Stimulated activated naive CD8-positive, alpha-beta T cell treated with anti-CD3 and anti-CD28 coated beads, Interleukin-15, Interleukin-2, amounts not matched to agents 100 ng/mL and 50 ng/mL, for 24 hours (primary cell): ENCODE results near the gene CAMSAP3.

Source experiments
- H3K27ac Mint-ChIP-seq: one replicate; pipeline ENCODE4 v1.8.0; 2021; ENCODE audit warnings: mild to moderate bottlenecking, mixed read lengths
- H3K27me3 Mint-ChIP-seq: one replicate; pipeline ENCODE4 v1.8.0; 2021; ENCODE audit warnings: mixed read lengths
- H3K36me3 Mint-ChIP-seq: one replicate; pipeline ENCODE4 v1.8.0; 2021; ENCODE audit warnings: low read depth, mixed read lengths
- H3K4me1 Mint-ChIP-seq: one replicate; pipeline ENCODE4 v1.8.0; 2021; ENCODE audit warnings: low read depth, mixed read lengths
- H3K4me3 Mint-ChIP-seq: one replicate; pipeline ENCODE4 v1.8.0; 2021; ENCODE audit warnings: mild to moderate bottlenecking, mixed read lengths
- H3K9me3 Mint-ChIP-seq: one replicate; pipeline ENCODE4 v1.8.0; 2021; ENCODE audit warnings: mixed read lengths

CAMSAP3 gene

DNA sequence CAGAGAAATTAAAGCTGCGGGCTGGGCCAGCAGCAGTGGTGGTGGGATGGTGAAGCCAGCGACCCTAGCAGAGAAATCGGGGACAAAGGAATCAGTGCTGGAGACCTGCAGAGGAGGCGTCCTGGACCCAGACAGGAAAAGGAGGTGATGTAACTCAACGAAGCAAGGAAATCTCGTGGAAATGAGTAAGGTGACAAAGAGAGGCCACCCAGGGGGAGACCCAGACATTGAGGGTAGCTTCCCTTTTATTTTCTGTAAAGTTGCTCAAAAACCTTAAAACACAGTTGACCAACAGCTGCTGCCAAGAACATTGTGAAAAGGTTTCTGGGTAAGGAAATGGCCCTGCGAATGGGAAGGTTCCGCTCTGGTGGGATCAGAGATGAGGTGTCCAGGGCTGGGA is 59.9 kb downstream of the CAMSAP3 start:
- Mint-ChIP-seq H3K4me3 (no peak overlapping the region), H3K27ac (no peak overlapping the region)

DNA sequence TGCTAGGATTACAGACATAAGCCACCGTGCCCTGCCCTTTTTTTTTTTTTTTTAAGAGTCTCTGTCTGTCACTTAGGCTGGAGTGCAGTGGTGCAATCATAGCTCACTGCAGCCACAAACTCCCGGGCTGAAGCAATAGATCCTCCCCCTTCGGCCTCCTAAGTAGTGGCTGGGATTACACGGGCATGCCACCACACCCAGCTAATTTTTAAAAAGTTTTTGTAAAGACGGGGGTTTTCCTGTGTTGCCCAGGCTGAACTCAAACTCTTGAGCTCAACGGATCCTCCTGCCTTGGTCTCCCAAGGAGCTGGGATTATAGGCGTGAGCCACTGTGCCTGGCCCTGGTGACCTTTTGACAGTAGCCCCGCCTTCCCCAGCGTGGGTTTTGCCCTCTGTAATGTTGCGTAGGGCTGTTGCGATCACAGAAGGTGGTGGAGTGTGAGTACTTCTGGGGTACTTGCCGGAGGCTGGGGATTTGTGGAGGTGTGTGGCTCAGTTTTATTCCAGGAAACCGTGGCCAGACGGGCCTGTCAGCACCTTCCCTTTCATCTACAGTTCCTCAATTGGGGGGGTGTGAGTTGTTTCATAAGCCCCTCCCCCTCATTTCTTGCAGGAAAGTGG is 61.6 kb downstream of the CAMSAP3 start:
- no peaks in the 10 kb centered on the region for H3K36me3 Mint-ChIP-seq
- no peak overlapping the region for H3K4me3 Mint-ChIP-seq
- H3K27ac Mint-ChIP-seq: peak overlapping the region; percentile 55
- H3K27me3 Mint-ChIP-seq: no peaks in the 10 kb centered on the region
- peaks cover 39% of the 10 kb centered on the region for H3K4me1 Mint-ChIP-seq
- no peaks in the 10 kb centered on the region for H3K9me3 Mint-ChIP-seq

More for the DNA sequence above, 59.9 kb downstream of the CAMSAP3 start:
- no peaks in the 10 kb centered on the region for H3K27me3 Mint-ChIP-seq
- H3K36me3 Mint-ChIP-seq: no peaks in the 10 kb centered on the region
- peaks cover 44% of the 10 kb centered on the region for H3K4me1 Mint-ChIP-seq
- H3K9me3 Mint-ChIP-seq: no peaks in the 10 kb centered on the region

DNA sequence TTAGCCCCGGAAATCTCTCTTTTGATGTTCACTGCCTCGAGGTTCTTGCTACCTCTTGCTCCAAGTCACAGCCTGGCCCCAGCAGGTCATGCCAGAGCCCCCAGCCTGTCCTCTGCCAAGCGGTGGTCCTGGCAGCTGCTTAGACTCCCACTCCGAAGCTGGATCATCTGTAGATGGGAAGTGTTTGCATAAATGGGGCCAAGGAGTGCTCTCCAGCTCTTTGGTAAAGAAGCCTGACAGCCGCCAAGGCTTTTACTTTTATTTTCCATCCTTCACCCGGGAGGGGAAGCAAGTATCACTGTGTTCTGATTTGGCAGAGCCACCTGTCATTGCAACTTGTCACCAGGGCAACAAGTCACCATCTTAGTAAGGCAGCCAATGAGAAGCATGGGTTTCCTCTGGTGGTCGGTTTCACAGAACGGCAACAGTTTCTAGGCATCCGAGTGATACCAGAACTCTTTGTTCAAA is 62.6 kb downstream of the CAMSAP3 start:
- peak overlapping the region; percentile 55 for H3K27ac Mint-ChIP-seq

GRCh38 chr19:7661744-7662538 is 66.3 kb downstream of the CAMSAP3 start:
- peaks cover 3% of the 10 kb centered on the region for H3K27me3 Mint-ChIP-seq
- no peaks in the 10 kb centered on the region for H3K36me3 Mint-ChIP-seq
- no peak overlapping the region for H3K27ac Mint-ChIP-seq
- no peak overlapping the region for H3K4me3 Mint-ChIP-seq
- peaks cover 21% of the 10 kb centered on the region for H3K4me1 Mint-ChIP-seq
- H3K9me3 Mint-ChIP-seq: no peaks in the 10 kb centered on the region

More for the DNA sequence above, 62.6 kb downstream of the CAMSAP3 start:
- no peaks in the 10 kb centered on the region for H3K36me3 Mint-ChIP-seq
- peaks cover 32% of the 10 kb centered on the region for H3K4me1 Mint-ChIP-seq
- peak overlapping the region; percentile 66 for H3K4me3 Mint-ChIP-seq
- no peaks in the 10 kb centered on the region for H3K9me3 Mint-ChIP-seq
- no peaks in the 10 kb centered on the region for H3K27me3 Mint-ChIP-seq

GRCh38 chr19:7662657-7663056 is 67.0 kb downstream of the CAMSAP3 start:
- H3K27me3 Mint-ChIP-seq: peaks cover 8% of the 10 kb centered on the region
- no peaks in the 10 kb centered on the region for H3K9me3 Mint-ChIP-seq
- H3K4me3 Mint-ChIP-seq: no peak overlapping the region
- no peak overlapping the region for H3K27ac Mint-ChIP-seq
- H3K36me3 Mint-ChIP-seq: no peaks in the 10 kb centered on the region
- peaks cover 14% of the 10 kb centered on the region for H3K4me1 Mint-ChIP-seq

GRCh38 chr19:7663706-7664105 is 68.0 kb downstream of the CAMSAP3 start:
- Mint-ChIP-seq H3K27ac (no peak overlapping the region), H3K9me3 (no peaks in the 10 kb centered on the region), H3K4me3 (no peak overlapping the region)

GRCh38 chr19:7665076-7665475 is 69.4 kb downstream of the CAMSAP3 start:
- Mint-ChIP-seq H3K27me3 (peaks cover 14% of the 10 kb centered on the region), H3K27ac (no peak overlapping the region), H3K4me1 (peaks cover 6% of the 10 kb centered on the region), H3K4me3 (no peak overlapping the region), H3K36me3 (no peaks in the 10 kb centered on the region), H3K9me3 (no peaks in the 10 kb centered on the region)

More at GRCh38 chr19:7663706-7664105, 68.0 kb downstream of the CAMSAP3 start:
- peaks cover 8% of the 10 kb centered on the region for H3K27me3 Mint-ChIP-seq
- peaks cover 4% of the 10 kb centered on the region for H3K4me1 Mint-ChIP-seq
- no peaks in the 10 kb centered on the region for H3K36me3 Mint-ChIP-seq
